CD14-positive monocyte (primary cell): ENCODE measurements around the gene THRSP. TPM values are rescaled to one million over a fixed set of nuclear protein-coding genes. Genes with fewer than 3 reads are reported as not detected.

Experiments
- DNase-seq, 3 donors: peaks; one replicate each; pipeline ENCODE4 v3.0.0-alpha.2; 2011 to 2022
- H2AFZ ChIP-seq: 2 replicates; pipeline ENCODE4 v1.6.0; 2012; ENCODE audit warnings: mild to moderate bottlenecking, low read depth, low read length, inconsistent platforms; ENCODE audit not compliant: insufficient read depth, poor library complexity, severe bottlenecking
- H3K27ac ChIP-seq, 2 donors: 1 replicate in 1 of 2; 2 replicates in 1 of 2; pipeline ENCODE4 v1.5.1; 2012 to 2013; ENCODE audit warnings: low read length in 2 of 2, control low read depth in 1 of 2, inconsistent platforms in 1 of 2, low read depth in 1 of 2, mild to moderate bottlenecking in 1 of 2
- H3K27me3 ChIP-seq, 2 donors: one replicate each; pipeline versions ENCODE4 v1.6.0 to v1.6.1; 2011 to 2013; ENCODE audit warnings: low read length in 2 of 2; ENCODE audit not compliant: control insufficient read depth in 2 of 2, insufficient read depth in 2 of 2
- H3K36me3 ChIP-seq, 2 donors: replicated peaks in 1 of 2; 1 replicate in 1 of 2; 2 replicates in 1 of 2; pipeline versions ENCODE4 v1.5.1 to v1.6.1; 2012 to 2013; ENCODE audit warnings: low read length in 2 of 2, control low read depth in 1 of 2, inconsistent platforms in 1 of 2, mild to moderate bottlenecking in 1 of 2; ENCODE audit not compliant: insufficient read depth in 2 of 2, control insufficient read depth in 1 of 2
- H3K4me1 ChIP-seq, 2 donors: 1 replicate in 1 of 2; 2 replicates in 1 of 2; pipeline versions ENCODE4 v1.5.1 to v1.6.1; 2012 to 2013; ENCODE audit warnings: low read length in 2 of 2, control low read depth in 1 of 2, inconsistent platforms in 1 of 2, mild to moderate bottlenecking in 1 of 2, moderate library complexity in 1 of 2; ENCODE audit not compliant: insufficient read depth in 2 of 2, control insufficient read depth in 1 of 2
- H3K4me2 ChIP-seq: replicated peaks from 2 replicates; pipeline ENCODE3; 2012; ENCODE audit warnings: low read length, moderate library complexity, mild to moderate bottlenecking; ENCODE audit not compliant: poor library complexity, severe bottlenecking; ENCODE audit errors: extremely low read depth
- H3K4me3 ChIP-seq, 3 experiments: fragments of 200-600 bp in 1 of 3; sonication (generic) in 1 of 3; replicated peaks in 1 of 3; 1 replicate in 2 of 3; 2 replicates in 1 of 3; pipeline ENCODE4 v1.5.1; 2011 to 2013; ENCODE audit warnings: low read length in 3 of 3, mild to moderate bottlenecking in 3 of 3, control low read depth in 2 of 3, low read depth in 2 of 3, inconsistent platforms in 1 of 3, moderate library complexity in 1 of 3
- H3K79me2 ChIP-seq: 2 replicates; pipeline ENCODE4 v1.6.0; 2012; ENCODE audit warnings: mild to moderate bottlenecking, control low read depth, inconsistent platforms, low read length, moderate library complexity; ENCODE audit not compliant: insufficient read depth
- H3K9ac ChIP-seq: 2 replicates; pipeline ENCODE4 v1.6.0; 2017; ENCODE audit warnings: low read length, mild to moderate bottlenecking; ENCODE audit not compliant: insufficient read depth, poor library complexity, severe bottlenecking
- H3K9me3 ChIP-seq, 2 donors: replicated peaks in 1 of 2; 1 replicate in 1 of 2; 2 replicates in 1 of 2; pipeline versions ENCODE4 v1.5.1 to v1.6.1; 2012 to 2013; ENCODE audit warnings: low read length in 2 of 2, control low read depth in 1 of 2; ENCODE audit not compliant: control insufficient read depth in 1 of 2, insufficient read depth in 1 of 2
- H4K20me1 ChIP-seq: 2 replicates; pipeline ENCODE4 v1.6.0; 2012; ENCODE audit warnings: mild to moderate bottlenecking, low read length, control low read depth, moderate library complexity; ENCODE audit not compliant: insufficient read depth
- H3K27ac Mint-ChIP-seq, 7 donors: one replicate each; pipeline ENCODE4 v1.8.0; 2020; ENCODE audit warnings: mild to moderate bottlenecking in 7 of 7, mixed read lengths in 7 of 7, moderate library complexity in 6 of 7, inconsistent platforms in 2 of 7
- H3K27me3 Mint-ChIP-seq, 3 donors: one replicate each; pipeline ENCODE4 v1.8.0; 2021 to 2022; ENCODE audit warnings: low read depth in 3 of 3, mild to moderate bottlenecking in 3 of 3, mixed read lengths in 3 of 3, moderate library complexity in 3 of 3, inconsistent platforms in 1 of 3
- H3K36me3 Mint-ChIP-seq, 2 donors: one replicate each; pipeline ENCODE4 v1.8.0; 2020; ENCODE audit warnings: mixed read lengths in 2 of 2, inconsistent platforms in 1 of 2, mild to moderate bottlenecking in 1 of 2
- H3K4me1 Mint-ChIP-seq: one replicate; pipeline ENCODE4 v1.8.0; 2020; ENCODE audit warnings: mild to moderate bottlenecking, mixed read lengths
- H3K4me3 Mint-ChIP-seq, 2 donors: one replicate each; pipeline ENCODE4 v1.8.0; 2020; ENCODE audit warnings: mild to moderate bottlenecking in 2 of 2, mixed read lengths in 2 of 2, moderate library complexity in 1 of 2
- H3K9me3 Mint-ChIP-seq, 7 donors: one replicate each; pipeline ENCODE4 v1.8.0; 2020 to 2022; ENCODE audit warnings: mixed read lengths in 7 of 7, mild to moderate bottlenecking in 6 of 7, moderate library complexity in 6 of 7, inconsistent platforms in 2 of 7
- CTCF ChIP-seq: fragments of 200-600 bp; IDR thresholded peaks from one replicate; pipeline ENCODE4 v1.8.0; 2022; ENCODE audit warnings: antibody characterized with exemption, mild to moderate bottlenecking
- WGBS: methylation state at CpG from one replicate; pipeline ENCODE4 v1.1.5; 2013; ENCODE audit warnings: missing lambda C conversion rate; ENCODE audit not compliant: insufficient coverage; 5-methylcytosine and 5-hydroxymethylcytosine counted together
- intact Hi-C, 2 donors: fragments of 100-400 bp; cut with micrococcal nuclease; formaldehyde crosslinking; loops; one replicate each; pipeline versions ENCODE4 v1.15.0 to v1.15.1; 2023
- polyA plus RNA-seq, 3 donors: library from polyadenylated mRNA; depleted of rRNA in 1 of 3; unstranded in 2 of 3; stranded (reverse) in 1 of 3; fragments of 300-500 nt in 2 of 3; fragments of >200 nt in 1 of 3; fragmentation: Illumina TruSeq in 2 of 3; gene quantifications; 1 replicate in 2 of 3; 2 replicates in 1 of 3; pipeline ENCODE4 v1.2.3, GENCODE V29; 2012 to 2021

THRSP gene
- polyA plus RNA-seq, 3 donors: not detected

- Histone ChIP-seq H3K27ac (no peak overlapping the region), H4K20me1 (no peaks in the 10 kb centered on the region), H2AFZ (peak overlapping the region; percentile 90), H3K9ac (no peak overlapping the region), H3K27me3 (no peaks in the 10 kb centered on the region), H3K9me3 (no peaks in the 10 kb centered on the region), H3K4me2 (peak overlapping the region; percentile 83), H3K79me2 (no peaks in the 10 kb centered on the region), H3K4me3 (peak overlapping the region; percentile 18 to 73 (median 20)), H3K36me3 (no peaks in the 10 kb centered on the region), H3K4me1 (peaks cover 7 to 8% of the 10 kb centered on the region in 2 donors)
- peak; percentile 98 for TF ChIP-seq CTCF
- intact Hi-C loops: no loop called here
- DNase-seq: peak; percentile 38 to 57 (median 52)
- WGBS: 7% methylated on average over 21 of the region's 28 CpGs
- Mint-ChIP-seq H3K4me1 (peaks cover 12% of the 10 kb centered on the region), H3K9me3 (no peaks in the 10 kb centered on the region), H3K4me3 (peak overlapping the region; percentile 71 to 87), H3K27me3 (peaks cover 0 to 3% (median 1%) of the 10 kb centered on the region in 3 donors), H3K27ac (peak overlapping the region in 3 of 7 donors; percentile 19 to 66 (median 50)), H3K36me3 (no peaks in the 10 kb centered on the region)
These were observed 17.7 kb upstream of the THRSP start for GRCh38 chr11:78045851-78046485.

- Histone ChIP-seq H3K36me3 (no peaks in the 10 kb centered on the region), H3K27ac (no peak overlapping the region), H4K20me1 (no peaks in the 10 kb centered on the region), H3K4me3 (peak overlapping the region in 1 of 3 experiments; percentile 73), H3K9ac (no peak overlapping the region), H2AFZ (peak overlapping the region; percentile 90), H3K4me2 (peak overlapping the region; percentile 83), H3K27me3 (no peaks in the 10 kb centered on the region), H3K9me3 (no peaks in the 10 kb centered on the region), H3K4me1 (peaks cover 7 to 8% of the 10 kb centered on the region in 2 donors), H3K79me2 (no peaks in the 10 kb centered on the region)
- intact Hi-C loops: no loop called here
- Mint-ChIP-seq H3K4me1 (peaks cover 14% of the 10 kb centered on the region), H3K27me3 (peaks cover 0 to 3% (median 1%) of the 10 kb centered on the region in 3 donors), H3K9me3 (no peaks in the 10 kb centered on the region), H3K27ac (no peak overlapping the region), H3K36me3 (no peaks in the 10 kb centered on the region), H3K4me3 (no peak overlapping the region)
- no peak for DNase-seq
- TF ChIP-seq CTCF: peak; percentile 74
- WGBS: 53% methylated on average over 6 of the region's 6 CpGs
These were observed 17.2 kb upstream of the THRSP start for GRCh38 chr11:78046486-78046854.
